HCT116 (cell line): Measurements from ENCODE around the gene GSTA1.

Experiments
- CBX3 ChIP-seq: IDR thresholded peaks from 2 replicates; pipeline ENCODE4 v1.6.1; 2012; ENCODE audit warnings: low read depth
- CEBPB ChIP-seq: IDR thresholded peaks from 2 replicates; pipeline ENCODE4 v1.6.1; 2012; ENCODE audit warnings: low read depth
- EGR1 ChIP-seq: IDR thresholded peaks from 2 replicates; pipeline ENCODE4 v1.6.1; 2012; ENCODE audit warnings: low read depth
- POLR2A ChIP-seq: IDR thresholded peaks from 2 replicates; pipeline ENCODE4 v1.7.0; 2011; ENCODE audit warnings: borderline replicate concordance; ENCODE audit not compliant: insufficient read depth, insufficient read length; ENCODE audit errors: extremely low read depth
- SIN3A ChIP-seq: IDR thresholded peaks from 2 replicates; pipeline ENCODE4 v1.6.1; 2012; ENCODE audit warnings: low read depth
- ZFX ChIP-seq: fragments of 450-650 bp; IDR thresholded peaks from 2 replicates; pipeline ENCODE4 v1.6.1; 2017
- TF ChIP-seq, protein P1 (sequence below), 3 experiments: fragments of 200-600 bp in 1 of 3; sonication (generic) in 1 of 3; IDR thresholded peaks in 2 of 3; conservative IDR thresholded peaks in 1 of 3; 2 replicates each; pipeline ENCODE4 v1.5.1; 2012 to 2017; ENCODE audit warnings: low read depth in 2 of 3, low read length in 2 of 3, antibody characterized with exemption in 1 of 3, borderline replicate concordance in 1 of 3, control low read depth in 1 of 3, mild to moderate bottlenecking in 1 of 3, mixed read lengths in 1 of 3, mixed run types in 1 of 3, moderate library complexity in 1 of 3; ENCODE audit not compliant: insufficient read depth in 1 of 3

GRCh38 chr6:52843605-52844004, 40.0 kb upstream of the GSTA1 start:
- TF ChIP-seq, protein P1, sequence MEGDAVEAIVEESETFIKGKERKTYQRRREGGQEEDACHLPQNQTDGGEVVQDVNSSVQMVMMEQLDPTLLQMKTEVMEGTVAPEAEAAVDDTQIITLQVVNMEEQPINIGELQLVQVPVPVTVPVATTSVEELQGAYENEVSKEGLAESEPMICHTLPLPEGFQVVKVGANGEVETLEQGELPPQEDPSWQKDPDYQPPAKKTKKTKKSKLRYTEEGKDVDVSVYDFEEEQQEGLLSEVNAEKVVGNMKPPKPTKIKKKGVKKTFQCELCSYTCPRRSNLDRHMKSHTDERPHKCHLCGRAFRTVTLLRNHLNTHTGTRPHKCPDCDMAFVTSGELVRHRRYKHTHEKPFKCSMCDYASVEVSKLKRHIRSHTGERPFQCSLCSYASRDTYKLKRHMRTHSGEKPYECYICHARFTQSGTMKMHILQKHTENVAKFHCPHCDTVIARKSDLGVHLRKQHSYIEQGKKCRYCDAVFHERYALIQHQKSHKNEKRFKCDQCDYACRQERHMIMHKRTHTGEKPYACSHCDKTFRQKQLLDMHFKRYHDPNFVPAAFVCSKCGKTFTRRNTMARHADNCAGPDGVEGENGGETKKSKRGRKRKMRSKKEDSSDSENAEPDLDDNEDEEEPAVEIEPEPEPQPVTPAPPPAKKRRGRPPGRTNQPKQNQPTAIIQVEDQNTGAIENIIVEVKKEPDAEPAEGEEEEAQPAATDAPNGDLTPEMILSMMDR (IDR thresholded peaks at IDR 0.05 in 2 of 3, conservative IDR thresholded peaks at IDR 0.05 in 1 of 3; ENCODE audit: borderline replicate concordance in 1 of 3, insufficient read depth in 1 of 3, low read depth in 2 of 3, low read length in 2 of 3) = no peak
- no peak for TF ChIP-seq EGR1
- TF ChIP-seq ZFX = no peak
- TF ChIP-seq CBX3 = no peak
- no peak for TF ChIP-seq CEBPB
- no peak for TF ChIP-seq POLR2A
- no peak for TF ChIP-seq SIN3A
